Esophagus squamous epithelium (tissue), 5 donors: ENCODE results near the gene GPR34. TPM values are rescaled to one million over a fixed set of nuclear protein-coding genes. Genes with fewer than 3 reads are reported as not detected.

Experiments
- DNase-seq: peaks from one replicate; lab custom pipeline; 2025; lab: John Stamatoyannopoulos, UW
- H3K27ac ChIP-seq, 4 donors: fragments of 200-600 bp; sonication (generic); one replicate each; pipeline ENCODE4 v1.5.1; 2016 to 2019; ENCODE audit warnings: mild to moderate bottlenecking in 1 of 4
- H3K27me3 ChIP-seq, 4 donors: fragments of 200-600 bp; sonication (generic); 1 replicate in 3 of 4; 2 replicates in 1 of 4; pipeline versions ENCODE4 v1.5.1 to v1.6.0; 2017 to 2021; ENCODE audit warnings: antibody characterized with exemption in 1 of 4
- H3K36me3 ChIP-seq, 3 donors: fragments of 200-600 bp; sonication (generic); one replicate each; pipeline ENCODE4 v1.5.1; 2016 to 2019
- H3K4me1 ChIP-seq, 3 donors: fragments of 200-600 bp; sonication (generic); one replicate each; pipeline ENCODE4 v1.5.1; 2017 to 2019
- H3K4me3 ChIP-seq, 4 donors: fragments of 200-600 bp; sonication (generic); 1 replicate in 3 of 4; 2 replicates in 1 of 4; pipeline ENCODE4 v1.5.1; 2016 to 2019; ENCODE audit warnings: mild to moderate bottlenecking in 2 of 4, moderate library complexity in 1 of 4
- H3K9me3 ChIP-seq, 3 donors: fragments of 200-600 bp; sonication (generic); one replicate each; pipeline ENCODE4 v1.5.1; 2016 to 2019
- POLR2A ChIP-seq, 4 donors: fragments of 450-650 bp; IDR thresholded peaks; one replicate each; pipeline ENCODE4 v1.6.1; 2017; ENCODE audit warnings: antibody characterized with exemption in 4 of 4, mild to moderate bottlenecking in 4 of 4, moderate library complexity in 3 of 4
- WGBS, 2 donors: methylation state at CpG; one replicate each; pipeline ENCODE4 v1.1.5; 2018; 5-methylcytosine and 5-hydroxymethylcytosine counted together
- intact Hi-C: fragments of 100-400 bp; cut with DNase I; formaldehyde crosslinking; loops from one replicate; pipeline ENCODE4 v1.15.0; 2022
- total RNA-seq, 4 donors: library from RNA; depleted of rRNA; stranded (reverse); fragments of >200 nt; gene quantifications; one replicate each; pipeline ENCODE4 v1.1.0, GENCODE V29; 2016
- TF ChIP-seq, protein P1 (sequence below), 6 experiments: fragments of 450-650 bp in 4 of 6; fragments of 200-600 bp in 2 of 6; sonication (generic) in 2 of 6; IDR thresholded peaks; one replicate each; pipeline ENCODE4 v1.5.1; 2016 to 2019; ENCODE audit warnings: antibody characterized with exemption in 6 of 6, mild to moderate bottlenecking in 4 of 6, moderate library complexity in 4 of 6
- donor health status: DM: yes; HTN: yes; CAD: no.

Gene GPR34
- total RNA-seq, 4 donors from 2014 or later = 0.48 to 17.2 (median 4.9) TPM

DNA sequence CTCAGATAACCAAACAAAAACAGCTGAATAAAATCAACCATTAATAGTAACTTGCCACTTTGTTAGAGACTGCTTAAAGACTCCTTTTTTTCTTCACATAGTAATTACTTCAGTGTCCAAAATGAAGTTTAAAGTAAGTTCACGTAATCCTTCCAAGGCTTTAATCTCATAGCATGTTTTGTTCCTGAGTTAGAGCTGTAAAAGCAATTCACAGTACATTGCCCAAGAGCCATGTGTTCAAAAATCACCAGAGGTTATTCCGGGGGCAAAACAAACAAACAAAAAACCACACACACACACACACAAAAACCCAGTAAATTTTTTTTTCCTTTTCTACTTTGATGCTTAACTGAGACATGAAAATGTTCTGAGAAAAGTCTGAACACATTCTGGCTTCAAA, 41.3 kb downstream of the GPR34 start:
- Histone ChIP-seq H3K27ac (no peak overlapping the region), H3K27me3 (no peaks in the 10 kb centered on the region), H3K36me3 (no peaks in the 10 kb centered on the region), H3K4me3 (no peak overlapping the region), H3K4me1 (peaks cover 0 to 6% (median 0%) of the 10 kb centered on the region in 3 donors), H3K9me3 (no peaks in the 10 kb centered on the region)
- intact Hi-C loops = no loop called here
- no peak for DNase-seq
- 58 to 75% methylated on average over 2 of the region's 2 CpGs for WGBS, 2 donors
- TF ChIP-seq, protein P1, sequence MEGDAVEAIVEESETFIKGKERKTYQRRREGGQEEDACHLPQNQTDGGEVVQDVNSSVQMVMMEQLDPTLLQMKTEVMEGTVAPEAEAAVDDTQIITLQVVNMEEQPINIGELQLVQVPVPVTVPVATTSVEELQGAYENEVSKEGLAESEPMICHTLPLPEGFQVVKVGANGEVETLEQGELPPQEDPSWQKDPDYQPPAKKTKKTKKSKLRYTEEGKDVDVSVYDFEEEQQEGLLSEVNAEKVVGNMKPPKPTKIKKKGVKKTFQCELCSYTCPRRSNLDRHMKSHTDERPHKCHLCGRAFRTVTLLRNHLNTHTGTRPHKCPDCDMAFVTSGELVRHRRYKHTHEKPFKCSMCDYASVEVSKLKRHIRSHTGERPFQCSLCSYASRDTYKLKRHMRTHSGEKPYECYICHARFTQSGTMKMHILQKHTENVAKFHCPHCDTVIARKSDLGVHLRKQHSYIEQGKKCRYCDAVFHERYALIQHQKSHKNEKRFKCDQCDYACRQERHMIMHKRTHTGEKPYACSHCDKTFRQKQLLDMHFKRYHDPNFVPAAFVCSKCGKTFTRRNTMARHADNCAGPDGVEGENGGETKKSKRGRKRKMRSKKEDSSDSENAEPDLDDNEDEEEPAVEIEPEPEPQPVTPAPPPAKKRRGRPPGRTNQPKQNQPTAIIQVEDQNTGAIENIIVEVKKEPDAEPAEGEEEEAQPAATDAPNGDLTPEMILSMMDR (IDR thresholded peaks at IDR 0.05) = no peak
- TF ChIP-seq POLR2A (IDR thresholded peaks at IDR 0.05) = no peak

DNA sequence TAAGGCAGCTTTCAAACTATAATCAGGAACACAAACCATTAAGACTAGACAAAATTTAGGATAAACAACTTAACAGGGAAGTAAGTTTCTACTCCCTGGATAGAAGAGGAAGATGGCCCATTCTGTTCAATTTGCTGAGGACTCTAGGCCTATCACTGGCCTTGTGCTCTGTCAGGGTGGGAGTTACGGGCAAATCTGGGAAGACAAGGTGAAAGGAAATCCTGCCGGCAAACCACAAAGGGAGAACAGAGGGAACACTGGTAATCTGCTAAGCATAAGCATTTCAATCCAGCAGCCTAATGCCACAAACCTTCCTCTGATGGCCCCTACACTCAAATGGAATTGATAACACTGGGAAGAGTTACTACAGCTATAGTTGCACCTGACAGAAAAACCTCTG, 43.5 kb downstream of the GPR34 start:
- Histone ChIP-seq H3K4me1 (peaks cover 0 to 6% (median 0%) of the 10 kb centered on the region in 3 donors), H3K27ac (no peak overlapping the region), H3K36me3 (no peaks in the 10 kb centered on the region), H3K9me3 (no peaks in the 10 kb centered on the region), H3K4me3 (no peak overlapping the region), H3K27me3 (no peaks in the 10 kb centered on the region)
- intact Hi-C loops = no loop called here
- no peak for DNase-seq
- TF ChIP-seq POLR2A (IDR thresholded peaks at IDR 0.05) = no peak
- TF ChIP-seq, protein P1 (IDR thresholded peaks at IDR 0.05) = no peak
- 80 to 85% methylated on average over 1 to 2 of the region's 2 CpGs for WGBS, 2 donors

GRCh38 chrX:41733939-41734338, 45.2 kb downstream of the GPR34 start:
- H3K9me3 ChIP-seq = no peaks in the 10 kb centered on the region
- H3K36me3 ChIP-seq = no peaks in the 10 kb centered on the region
- no peak overlapping the region for H3K4me3 ChIP-seq
- WGBS, 2 donors = 26 to 80% methylated on average over 1 of the region's 1 CpG
- peaks cover 0 to 6% (median 0%) of the 10 kb centered on the region in 3 donors for H3K4me1 ChIP-seq
- intact Hi-C loops = no loop called here
- H3K27ac ChIP-seq = no peak overlapping the region
- no peaks in the 10 kb centered on the region for H3K27me3 ChIP-seq
- DNase-seq = no peak
- TF ChIP-seq POLR2A (IDR thresholded peaks at IDR 0.05) = no peak
- TF ChIP-seq, protein P1 (IDR thresholded peaks at IDR 0.05) = no peak

DNA sequence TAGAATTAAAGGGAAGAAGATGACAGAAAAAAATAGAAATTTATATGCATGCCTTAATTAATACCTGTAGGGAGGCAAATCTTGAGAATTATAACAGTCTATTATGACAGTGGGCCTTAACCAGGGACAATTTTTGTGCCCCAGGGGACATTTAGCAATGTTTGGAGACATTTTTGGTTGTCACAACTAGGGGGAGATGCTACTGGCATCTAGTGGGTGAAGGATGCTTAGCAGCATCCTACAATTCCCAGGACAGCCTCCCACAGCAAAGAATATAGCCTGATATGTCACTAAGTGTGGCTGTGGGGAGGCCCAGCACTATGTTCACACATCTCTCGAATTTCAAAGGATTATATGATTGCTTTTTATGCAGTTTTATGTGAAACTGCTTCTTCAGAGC, 45.8 kb downstream of the GPR34 start:
- WGBS, 2 donors = 4 to 18% methylated on average over 1 of the region's 1 CpG
- no peak for DNase-seq
- H3K4me3 ChIP-seq = no peak overlapping the region
- H3K36me3 ChIP-seq = no peaks in the 10 kb centered on the region
- H3K27me3 ChIP-seq = no peaks in the 10 kb centered on the region
- H3K9me3 ChIP-seq = no peaks in the 10 kb centered on the region
- TF ChIP-seq, protein P1 (IDR thresholded peaks at IDR 0.05) = peak in 2 of 6 experiments; percentile 10 to 16
- TF ChIP-seq POLR2A (IDR thresholded peaks at IDR 0.05) = no peak
- no peak overlapping the region for H3K27ac ChIP-seq
- intact Hi-C loops = no loop called here
- H3K4me1 ChIP-seq = peaks cover 0 to 6% (median 0%) of the 10 kb centered on the region in 3 donors

DNA sequence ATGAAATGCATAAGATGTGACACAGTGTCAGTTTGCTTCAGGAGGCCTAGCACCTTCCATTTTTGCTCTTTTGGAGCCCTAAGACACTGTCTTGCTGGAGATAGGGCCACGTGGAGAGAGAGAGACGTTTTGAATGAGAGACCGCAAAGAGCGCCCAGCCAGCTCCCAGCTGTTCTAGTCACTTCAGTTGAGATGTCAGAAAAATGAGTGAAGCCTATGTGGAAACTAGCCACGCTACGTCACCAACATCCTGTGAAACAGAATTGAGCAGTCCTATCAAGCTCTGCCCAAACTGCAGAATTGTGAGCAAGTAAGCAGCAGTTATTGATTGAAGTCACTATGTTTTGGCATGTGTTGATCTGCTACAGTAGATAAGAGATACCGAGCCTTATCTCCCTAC, 48.3 kb downstream of the GPR34 start:
- intact Hi-C loops = no loop called here
- Histone ChIP-seq H3K4me3 (no peak overlapping the region), H3K36me3 (no peaks in the 10 kb centered on the region), H3K27ac (no peak overlapping the region), H3K9me3 (no peaks in the 10 kb centered on the region), H3K27me3 (no peaks in the 10 kb centered on the region), H3K4me1 (peaks cover 0 to 6% (median 0%) of the 10 kb centered on the region in 3 donors)
- 75 to 94% methylated on average over 3 to 7 of the region's 7 CpGs for WGBS, 2 donors
- DNase-seq = no peak
- TF ChIP-seq, protein P1 (IDR thresholded peaks at IDR 0.05) = no peak
- no peak for TF ChIP-seq POLR2A (IDR thresholded peaks at IDR 0.05)
